ENCODE data around the gene HECTD3.

DNA sequence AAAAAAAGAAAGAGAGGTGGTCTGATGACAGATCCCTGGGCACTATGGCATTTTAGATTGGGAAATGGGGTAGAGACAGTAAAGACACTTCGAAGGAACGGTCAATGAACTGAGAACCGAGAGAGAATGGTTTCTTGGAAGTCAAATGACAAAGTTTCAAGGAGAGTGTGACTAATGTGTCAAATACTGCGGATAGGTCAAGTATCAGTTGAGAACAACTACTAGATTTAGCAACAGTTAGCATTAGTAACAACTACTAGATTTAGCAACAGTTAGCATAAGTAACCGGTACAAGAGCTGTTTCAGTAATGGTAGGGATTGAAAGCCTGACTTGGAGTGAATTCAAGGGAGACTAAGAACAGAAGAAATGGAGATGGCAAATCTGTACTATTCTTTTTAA, 35.9 kb upstream of the HECTD3 start:
- TF ChIP-seq, protein P1, sequence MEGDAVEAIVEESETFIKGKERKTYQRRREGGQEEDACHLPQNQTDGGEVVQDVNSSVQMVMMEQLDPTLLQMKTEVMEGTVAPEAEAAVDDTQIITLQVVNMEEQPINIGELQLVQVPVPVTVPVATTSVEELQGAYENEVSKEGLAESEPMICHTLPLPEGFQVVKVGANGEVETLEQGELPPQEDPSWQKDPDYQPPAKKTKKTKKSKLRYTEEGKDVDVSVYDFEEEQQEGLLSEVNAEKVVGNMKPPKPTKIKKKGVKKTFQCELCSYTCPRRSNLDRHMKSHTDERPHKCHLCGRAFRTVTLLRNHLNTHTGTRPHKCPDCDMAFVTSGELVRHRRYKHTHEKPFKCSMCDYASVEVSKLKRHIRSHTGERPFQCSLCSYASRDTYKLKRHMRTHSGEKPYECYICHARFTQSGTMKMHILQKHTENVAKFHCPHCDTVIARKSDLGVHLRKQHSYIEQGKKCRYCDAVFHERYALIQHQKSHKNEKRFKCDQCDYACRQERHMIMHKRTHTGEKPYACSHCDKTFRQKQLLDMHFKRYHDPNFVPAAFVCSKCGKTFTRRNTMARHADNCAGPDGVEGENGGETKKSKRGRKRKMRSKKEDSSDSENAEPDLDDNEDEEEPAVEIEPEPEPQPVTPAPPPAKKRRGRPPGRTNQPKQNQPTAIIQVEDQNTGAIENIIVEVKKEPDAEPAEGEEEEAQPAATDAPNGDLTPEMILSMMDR (IDR thresholded peaks at IDR 0.05; ENCODE audit: poor library complexity) = no peak
- no peak for TF ChIP-seq EZH2 (IDR thresholded peaks at IDR 0.05; ENCODE audit: borderline replicate concordance)
